H9 (cell line): ENCODE measurements around the gene BLOC1S5. TPM values are rescaled to one million over a fixed set of nuclear protein-coding genes. Genes with fewer than 3 reads are reported as not detected.

Source experiments
- DNase-seq: peaks from one replicate; pipeline ENCODE4 v3.0.0-alpha.2; 2017
- H2AFZ ChIP-seq: one replicate; pipeline ENCODE4 v1.6.1; 2013; ENCODE audit warnings: mild to moderate bottlenecking, low read length, control low read depth, moderate library complexity
- H2AK5ac ChIP-seq: 2 replicates; pipeline ENCODE4 v1.6.1; 2013; ENCODE audit warnings: low read length, control low read depth, mixed read lengths; ENCODE audit not compliant: insufficient read length
- H2BK120ac ChIP-seq: one replicate; pipeline ENCODE4 v1.6.1; 2013; ENCODE audit warnings: low read depth, mild to moderate bottlenecking, low read length, control low read depth, inconsistent platforms; ENCODE audit not compliant: poor library complexity, severe bottlenecking
- H2BK12ac ChIP-seq: 2 replicates; pipeline ENCODE4 v1.6.1; 2013; ENCODE audit warnings: low read length, control low read depth, mixed read lengths, low read depth; ENCODE audit not compliant: insufficient read length
- H2BK15ac ChIP-seq: 2 replicates; pipeline ENCODE4 v1.6.1; 2013; ENCODE audit warnings: low read depth, low read length, control low read depth
- H2BK20ac ChIP-seq: one replicate; pipeline ENCODE4 v1.6.1; 2013; ENCODE audit warnings: low read depth, mild to moderate bottlenecking, low read length, control low read depth, inconsistent platforms; ENCODE audit not compliant: poor library complexity, severe bottlenecking
- H2BK5ac ChIP-seq: 2 replicates; pipeline ENCODE4 v1.6.1; 2013; ENCODE audit warnings: low read length, control low read depth, mixed read lengths; ENCODE audit not compliant: insufficient read length
- H3K14ac ChIP-seq: 2 replicates; pipeline ENCODE4 v1.6.1; 2013; ENCODE audit warnings: low read length, control low read depth; ENCODE audit not compliant: insufficient read depth
- H3K18ac ChIP-seq: 2 replicates; pipeline ENCODE4 v1.6.1; 2013; ENCODE audit warnings: low read depth, mild to moderate bottlenecking, mixed read lengths, low read length, control low read depth; ENCODE audit not compliant: insufficient read length
- H3K23ac ChIP-seq: 2 replicates; pipeline ENCODE4 v1.6.1; 2013; ENCODE audit warnings: low read length, control low read depth, mixed read lengths, low read depth; ENCODE audit not compliant: insufficient read length
- H3K23me2 ChIP-seq: 2 replicates; pipeline ENCODE4 v1.6.1; 2013; ENCODE audit warnings: low read depth, mild to moderate bottlenecking, mixed read lengths, low read length, control low read depth; ENCODE audit not compliant: insufficient read length, poor library complexity, severe bottlenecking
- H3K27ac ChIP-seq: 2 replicates; pipeline ENCODE4 v1.5.1; 2013; ENCODE audit warnings: low read length, control low read depth, mixed read lengths, low read depth; ENCODE audit not compliant: insufficient read length
- H3K27me3 ChIP-seq: 2 replicates; pipeline ENCODE4 v1.6.1; 2013; ENCODE audit warnings: low read length, control low read depth, inconsistent platforms; ENCODE audit not compliant: insufficient read depth
- H3K4ac ChIP-seq: 2 replicates; pipeline ENCODE4 v1.6.1; 2013; ENCODE audit warnings: low read depth, mild to moderate bottlenecking, control low read depth, inconsistent platforms, low read length, moderate library complexity
- H3K4me1 ChIP-seq: 2 replicates; pipeline ENCODE4 v1.6.1; 2013; ENCODE audit warnings: low read length, control low read depth, inconsistent platforms; ENCODE audit not compliant: insufficient read depth
- H3K4me2 ChIP-seq: 2 replicates; pipeline ENCODE4 v1.6.1; 2013; ENCODE audit warnings: low read length, control low read depth, mixed read lengths; ENCODE audit not compliant: insufficient read length, insufficient read depth
- H3K56ac ChIP-seq: 2 replicates; pipeline ENCODE4 v1.6.1; 2013; ENCODE audit warnings: low read depth, mild to moderate bottlenecking, mixed read lengths, low read length, control low read depth; ENCODE audit not compliant: insufficient read length
- H3K79me1 ChIP-seq: 2 replicates; pipeline ENCODE4 v1.6.1; 2013; ENCODE audit warnings: low read depth, mild to moderate bottlenecking, moderate library complexity, low read length, control low read depth, inconsistent platforms; ENCODE audit not compliant: insufficient read depth, poor library complexity, severe bottlenecking
- H3K79me2 ChIP-seq: 2 replicates; pipeline ENCODE4 v1.6.1; 2013; ENCODE audit warnings: low read length, control low read depth, inconsistent platforms; ENCODE audit not compliant: insufficient read depth
- H3K9ac ChIP-seq: 2 replicates; pipeline ENCODE4 v1.6.1; 2013; ENCODE audit warnings: low read length, control low read depth, mixed read lengths; ENCODE audit not compliant: insufficient read length; ENCODE audit errors: extremely low read depth
- H3K9me3 ChIP-seq: one replicate; pipeline ENCODE4 v1.6.1; 2013; ENCODE audit warnings: low read depth, low read length, inconsistent platforms; ENCODE audit not compliant: control insufficient read depth
- H3T11ph ChIP-seq: one replicate; pipeline ENCODE4 v1.6.1; 2013; ENCODE audit warnings: mild to moderate bottlenecking, low read length, control low read depth, inconsistent platforms
- H4K20me1 ChIP-seq: one replicate; pipeline ENCODE4 v1.6.1; 2013; ENCODE audit not compliant: control insufficient read depth, insufficient read length, insufficient read depth
- H4K5ac ChIP-seq: 2 replicates; pipeline ENCODE4 v1.6.1; 2013; ENCODE audit warnings: low read depth, mild to moderate bottlenecking, mixed read lengths, low read length, control low read depth; ENCODE audit not compliant: insufficient read length
- H4K8ac ChIP-seq: replicated peaks from 2 replicates; pipeline ENCODE4 v1.6.1; 2013; ENCODE audit warnings: low read length, control low read depth, mixed read lengths, low read depth; ENCODE audit not compliant: insufficient read length
- H4K91ac ChIP-seq: 2 replicates; pipeline ENCODE4 v1.6.1; 2013; ENCODE audit warnings: low read depth, mild to moderate bottlenecking, moderate library complexity, mixed read lengths, low read length, control low read depth; ENCODE audit not compliant: insufficient read length
- H3K27ac Mint-ChIP-seq, 3 experiments: 2 replicates in 2 of 3; 3 replicates in 1 of 3; pipeline ENCODE4 v1.8.0; 2020 to 2021; ENCODE audit warnings: mixed read lengths in 3 of 3, mild to moderate bottlenecking in 1 of 3, moderate library complexity in 1 of 3
- H3K27me3 Mint-ChIP-seq: 2 replicates; pipeline ENCODE4 v1.8.0; 2021; ENCODE audit warnings: low read depth, mild to moderate bottlenecking, moderate library complexity, mixed read lengths
- H3K36me3 Mint-ChIP-seq, 3 experiments: 2 replicates in 2 of 3; 3 replicates in 1 of 3; pipeline ENCODE4 v1.8.0; 2020 to 2021; ENCODE audit warnings: low read depth in 3 of 3, mixed read lengths in 3 of 3; ENCODE audit not compliant: insufficient read depth in 1 of 3
- H3K4me1 Mint-ChIP-seq, 2 experiments: 2 replicates each; pipeline ENCODE4 v1.8.0; 2020; ENCODE audit warnings: mixed read lengths in 2 of 2
- H3K4me3 Mint-ChIP-seq, 2 experiments: 2 replicates in 1 of 2; 3 replicates in 1 of 2; pipeline ENCODE4 v1.8.0; 2020 to 2021; ENCODE audit warnings: mild to moderate bottlenecking in 2 of 2, mixed read lengths in 2 of 2, moderate library complexity in 1 of 2
- H3K9me3 Mint-ChIP-seq, 2 experiments: 2 replicates in 1 of 2; 3 replicates in 1 of 2; pipeline ENCODE4 v1.8.0; 2020; ENCODE audit warnings: mild to moderate bottlenecking in 2 of 2, mixed read lengths in 2 of 2, moderate library complexity in 1 of 2
- WGBS: extraction: QIAGEN DNeasy Blood & Tissue Kit; methylation state at CpG from one replicate; pipeline ENCODE4 v1.1.7; 2013; ENCODE audit warnings: missing lambda C conversion rate, low lambda C conversion rate, mixed read lengths; ENCODE audit not compliant: insufficient read length; ENCODE audit errors: extremely low coverage; 5-methylcytosine and 5-hydroxymethylcytosine counted together
- total RNA-seq: library from RNA; stranded (reverse); gene quantifications from 2 replicates; pipeline ENCODE4 v1.2.1, GENCODE V29; 2021
- TF ChIP-seq, protein P1 (sequence below): fragments of 200-600 bp; sonication (generic); conservative IDR thresholded peaks from 3 replicates; pipeline ENCODE4 v1.8.0; 2021; ENCODE audit warnings: antibody characterized with exemption, mild to moderate bottlenecking

The BLOC1S5 gene
- total RNA-seq, 1 experiment from 2014 or later, result 15.6 TPM

GRCh38 chr6:8082954-8083858 lies 19.0 kb upstream of the BLOC1S5 start:
- H4K5ac ChIP-seq, result no peak overlapping the region
- H3T11ph ChIP-seq, result no peak overlapping the region
- Mint-ChIP-seq H3K36me3 (peaks cover 28 to 49% (median 49%) of the 10 kb centered on the region in 3 experiments), H3K27ac (peak overlapping the region in 2 of 3 experiments; percentile 30 to 49; a peak in 2 of 7 replicates), H3K9me3 (peaks cover 2 to 3% of the 10 kb centered on the region in 2 experiments; a peak in 4 of 5 replicates), H3K27me3 (no peaks in the 10 kb centered on the region), H3K4me1 (peaks cover 4 to 10% of the 10 kb centered on the region in 2 experiments), H3K4me3 (no peak overlapping the region; a peak in 1 of 5 replicates)
- no peak overlapping the region for H2BK12ac ChIP-seq
- no peaks in the 10 kb centered on the region for H3K23me2 ChIP-seq
- TF ChIP-seq, protein P1, sequence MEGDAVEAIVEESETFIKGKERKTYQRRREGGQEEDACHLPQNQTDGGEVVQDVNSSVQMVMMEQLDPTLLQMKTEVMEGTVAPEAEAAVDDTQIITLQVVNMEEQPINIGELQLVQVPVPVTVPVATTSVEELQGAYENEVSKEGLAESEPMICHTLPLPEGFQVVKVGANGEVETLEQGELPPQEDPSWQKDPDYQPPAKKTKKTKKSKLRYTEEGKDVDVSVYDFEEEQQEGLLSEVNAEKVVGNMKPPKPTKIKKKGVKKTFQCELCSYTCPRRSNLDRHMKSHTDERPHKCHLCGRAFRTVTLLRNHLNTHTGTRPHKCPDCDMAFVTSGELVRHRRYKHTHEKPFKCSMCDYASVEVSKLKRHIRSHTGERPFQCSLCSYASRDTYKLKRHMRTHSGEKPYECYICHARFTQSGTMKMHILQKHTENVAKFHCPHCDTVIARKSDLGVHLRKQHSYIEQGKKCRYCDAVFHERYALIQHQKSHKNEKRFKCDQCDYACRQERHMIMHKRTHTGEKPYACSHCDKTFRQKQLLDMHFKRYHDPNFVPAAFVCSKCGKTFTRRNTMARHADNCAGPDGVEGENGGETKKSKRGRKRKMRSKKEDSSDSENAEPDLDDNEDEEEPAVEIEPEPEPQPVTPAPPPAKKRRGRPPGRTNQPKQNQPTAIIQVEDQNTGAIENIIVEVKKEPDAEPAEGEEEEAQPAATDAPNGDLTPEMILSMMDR, result no peak
- H4K91ac ChIP-seq, result no peak overlapping the region
- H3K23ac ChIP-seq, result no peak overlapping the region
- no peak overlapping the region for H4K8ac ChIP-seq
- no peak overlapping the region for H3K27ac ChIP-seq
- H3K79me1 ChIP-seq, result peaks cover 7% of the 10 kb centered on the region
- peaks cover 2% of the 10 kb centered on the region; the same call in 1 of the 2 replicates for H3K79me2 ChIP-seq
- WGBS, result no CpG with 5 or more reads among the region's 11 CpGs
- H3K9me3 ChIP-seq, result peaks cover 3% of the 10 kb centered on the region
- no peak overlapping the region for H3K56ac ChIP-seq
- no peak overlapping the region for H2BK20ac ChIP-seq
- no peak overlapping the region for H2BK120ac ChIP-seq
- no peak overlapping the region for H2BK15ac ChIP-seq
- H3K9ac ChIP-seq, result no peak overlapping the region
- no peak overlapping the region for H3K18ac ChIP-seq
- H4K20me1 ChIP-seq, result no peaks in the 10 kb centered on the region
- H3K4me2 ChIP-seq, result no peak overlapping the region
- no peaks in the 10 kb centered on the region for H3K27me3 ChIP-seq
- no peak overlapping the region for H2AFZ ChIP-seq
- H3K4me1 ChIP-seq, result peaks cover 2% of the 10 kb centered on the region; the same call in 1 of the 2 replicates
- no peak overlapping the region for H3K14ac ChIP-seq
- no peak for DNase-seq
- H2BK5ac ChIP-seq, result no peak overlapping the region
- no peak overlapping the region for H3K4ac ChIP-seq
- no peak overlapping the region for H2AK5ac ChIP-seq
